Right atrium auricular region (tissue), 2 donors: ENCODE measurements around the gene PCNX1. TPM values are rescaled to one million over a fixed set of nuclear protein-coding genes. Genes with fewer than 3 reads are reported as not detected.

ENCODE experiments used
- DNase-seq: peaks from one replicate; pipeline ENCODE4 v3.0.0-alpha.2; 2019; ENCODE audit warnings: low spot score
- H3K27ac ChIP-seq, 2 donors: fragments of 200-600 bp; sonication (generic); 1 replicate in 1 of 2; 2 replicates in 1 of 2; pipeline ENCODE4 v1.5.1; 2016 to 2019
- H3K27me3 ChIP-seq, 2 donors: fragments of 200-600 bp; sonication (generic); one replicate each; pipeline versions ENCODE4 v1.5.1 to v1.6.0; 2017 to 2019
- H3K36me3 ChIP-seq: fragments of 200-600 bp; sonication (generic); one replicate; pipeline ENCODE4 v1.5.1; 2016
- H3K4me1 ChIP-seq, 2 donors: fragments of 200-600 bp; sonication (generic); one replicate each; pipeline versions ENCODE4 v1.5.1 to v1.6.0; 2017 to 2019
- H3K4me3 ChIP-seq, 2 donors: fragments of 200-600 bp; sonication (generic); 1 replicate in 1 of 2; 2 replicates in 1 of 2; pipeline ENCODE4 v1.5.1; 2017 to 2019; ENCODE audit warnings: mild to moderate bottlenecking in 1 of 2, moderate library complexity in 1 of 2
- H3K9me3 ChIP-seq, 2 donors: fragments of 200-600 bp; sonication (generic); one replicate each; pipeline ENCODE4 v1.5.1; 2019
- total RNA-seq, 2 donors: library from RNA; depleted of rRNA; stranded (reverse); fragments of >200 nt; gene quantifications; one replicate each; pipeline ENCODE4 v1.1.0, GENCODE V29; 2016
- TF ChIP-seq, protein P1 (sequence below), 2 donors: fragments of 200-600 bp; sonication (generic); IDR thresholded peaks; one replicate each; pipeline ENCODE4 v1.5.1; 2019; ENCODE audit warnings: antibody characterized with exemption in 2 of 2

The PCNX1 gene
- total RNA-seq, 2 donors from 2014 or later = 36.4 to 39.2 TPM

DNA sequence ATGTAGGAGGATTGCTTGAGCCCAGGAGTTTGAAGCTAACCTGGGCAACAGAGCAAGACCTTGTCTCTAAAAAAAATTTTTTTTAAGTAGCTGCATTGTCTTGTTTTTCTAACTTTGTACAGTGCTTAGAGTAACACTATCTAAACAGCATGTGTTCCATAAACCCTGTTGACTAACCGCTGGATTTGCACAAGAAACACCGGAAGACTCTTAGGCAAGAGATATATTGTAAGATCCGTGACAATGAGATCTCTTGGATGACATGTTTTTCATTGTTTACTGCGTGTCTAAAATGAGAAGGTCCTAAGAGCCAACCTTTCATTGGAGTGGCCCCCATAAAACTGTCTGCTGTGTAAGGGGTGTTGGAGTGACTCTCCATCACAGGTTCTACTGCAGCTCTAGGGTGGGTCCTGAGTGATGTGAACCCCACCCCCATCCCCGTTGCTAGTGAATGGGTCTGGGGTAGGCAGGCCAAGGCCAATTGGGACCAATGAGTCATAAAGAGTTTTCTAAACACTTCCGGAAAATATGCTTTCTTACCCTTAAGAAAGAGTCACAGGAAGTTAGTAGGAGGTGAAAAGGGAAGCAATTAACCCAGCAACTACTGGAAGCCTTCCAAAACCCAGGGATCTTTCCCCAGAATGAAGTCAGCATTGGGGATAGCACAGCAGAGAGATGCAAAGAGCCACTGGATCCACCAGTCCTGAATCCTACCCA lies 24.3 kb upstream of the PCNX1 start:
- Histone ChIP-seq H3K9me3 (no peaks in the 10 kb centered on the region), H3K27ac (peak overlapping the region in 1 of 2 donors; percentile 27), H3K4me1 (no peaks in the 10 kb centered on the region), H3K27me3 (no peaks in the 10 kb centered on the region), H3K4me3 (no peak overlapping the region), H3K36me3 (no peaks in the 10 kb centered on the region)
- TF ChIP-seq, protein P1, sequence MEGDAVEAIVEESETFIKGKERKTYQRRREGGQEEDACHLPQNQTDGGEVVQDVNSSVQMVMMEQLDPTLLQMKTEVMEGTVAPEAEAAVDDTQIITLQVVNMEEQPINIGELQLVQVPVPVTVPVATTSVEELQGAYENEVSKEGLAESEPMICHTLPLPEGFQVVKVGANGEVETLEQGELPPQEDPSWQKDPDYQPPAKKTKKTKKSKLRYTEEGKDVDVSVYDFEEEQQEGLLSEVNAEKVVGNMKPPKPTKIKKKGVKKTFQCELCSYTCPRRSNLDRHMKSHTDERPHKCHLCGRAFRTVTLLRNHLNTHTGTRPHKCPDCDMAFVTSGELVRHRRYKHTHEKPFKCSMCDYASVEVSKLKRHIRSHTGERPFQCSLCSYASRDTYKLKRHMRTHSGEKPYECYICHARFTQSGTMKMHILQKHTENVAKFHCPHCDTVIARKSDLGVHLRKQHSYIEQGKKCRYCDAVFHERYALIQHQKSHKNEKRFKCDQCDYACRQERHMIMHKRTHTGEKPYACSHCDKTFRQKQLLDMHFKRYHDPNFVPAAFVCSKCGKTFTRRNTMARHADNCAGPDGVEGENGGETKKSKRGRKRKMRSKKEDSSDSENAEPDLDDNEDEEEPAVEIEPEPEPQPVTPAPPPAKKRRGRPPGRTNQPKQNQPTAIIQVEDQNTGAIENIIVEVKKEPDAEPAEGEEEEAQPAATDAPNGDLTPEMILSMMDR (IDR thresholded peaks at IDR 0.05) = no peak
- DNase-seq = no peak

- Histone ChIP-seq H3K9me3 (no peaks in the 10 kb centered on the region), H3K4me3 (no peak overlapping the region), H3K36me3 (no peaks in the 10 kb centered on the region), H3K27me3 (no peaks in the 10 kb centered on the region), H3K4me1 (no peaks in the 10 kb centered on the region), H3K27ac (no peak overlapping the region)
- no peak for DNase-seq
- TF ChIP-seq, protein P1 (IDR thresholded peaks at IDR 0.05) = no peak
Observed at GRCh38 chr14:70884595-70885342, 22.5 kb upstream of the PCNX1 start.

DNA sequence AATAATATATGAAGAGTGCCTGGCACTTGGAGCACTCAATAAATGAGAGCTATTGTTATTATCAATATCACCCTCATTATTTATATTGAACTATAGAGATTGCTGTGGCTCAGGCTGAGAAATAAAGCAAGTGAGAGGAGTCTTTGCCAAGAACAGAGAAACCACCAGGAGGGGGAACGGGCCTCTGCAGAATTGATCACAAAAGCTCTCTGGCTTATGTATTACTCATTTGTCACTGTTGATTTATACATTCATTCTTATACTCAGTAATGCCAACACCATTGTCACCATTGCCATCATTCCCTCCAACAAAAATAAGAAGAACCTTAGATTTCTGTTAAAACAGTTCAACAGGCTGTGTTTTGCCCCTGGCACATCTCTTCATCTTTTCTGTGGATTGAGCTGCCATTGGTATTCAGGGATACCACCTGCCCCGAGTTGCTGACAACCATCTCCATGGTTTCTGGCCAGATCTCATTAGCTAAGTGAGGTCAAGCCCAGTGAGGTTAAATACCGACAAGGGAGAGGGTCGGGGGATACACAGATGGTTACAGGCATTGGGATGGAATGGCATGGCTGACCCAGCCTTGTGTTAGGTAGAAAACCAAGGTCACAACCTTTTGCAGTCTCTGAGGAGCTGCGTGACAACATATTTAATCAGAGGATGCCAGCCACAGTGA lies 21.8 kb upstream of the PCNX1 start:
- Histone ChIP-seq H3K27ac (no peak overlapping the region), H3K4me1 (no peaks in the 10 kb centered on the region), H3K27me3 (no peaks in the 10 kb centered on the region), H3K4me3 (no peak overlapping the region), H3K9me3 (no peaks in the 10 kb centered on the region), H3K36me3 (no peaks in the 10 kb centered on the region)
- no peak for DNase-seq
- TF ChIP-seq, protein P1 (IDR thresholded peaks at IDR 0.05) = no peak

- no peaks in the 10 kb centered on the region for H3K36me3 ChIP-seq
- H3K4me3 ChIP-seq = no peak overlapping the region
- no peaks in the 10 kb centered on the region for H3K9me3 ChIP-seq
- TF ChIP-seq, protein P1 (IDR thresholded peaks at IDR 0.05) = no peak
- DNase-seq = no peak
- no peaks in the 10 kb centered on the region for H3K27me3 ChIP-seq
- H3K27ac ChIP-seq = no peak overlapping the region
- no peaks in the 10 kb centered on the region for H3K4me1 ChIP-seq
Observed at GRCh38 chr14:70886421-70887206, 20.6 kb upstream of the PCNX1 start.

GRCh38 chr14:70887207-70887681 lies 20.0 kb upstream of the PCNX1 start:
- H3K4me3 ChIP-seq = no peak overlapping the region
- no peak overlapping the region for H3K27ac ChIP-seq

More at GRCh38 chr14:70887207-70887681, 20.0 kb upstream of the PCNX1 start:
- Histone ChIP-seq H3K36me3 (no peaks in the 10 kb centered on the region), H3K9me3 (no peaks in the 10 kb centered on the region), H3K4me1 (no peaks in the 10 kb centered on the region), H3K27me3 (no peaks in the 10 kb centered on the region)
- TF ChIP-seq, protein P1 (IDR thresholded peaks at IDR 0.05) = no peak
- DNase-seq = no peak
